ENCODE measurements around the gene CPTP. TPM values are rescaled to one million over a fixed set of nuclear protein-coding genes. Genes with fewer than 3 reads are reported as not detected.

Gene CPTP
- total and polyA plus RNA-seq, 2 of the 13 experiments (the other 11 are each of a cell fraction or from before 2014, with no cell fraction given), result 5.5 to 9.3 TPM

GRCh38 chr1:1334835-1335234 is 10.2 kb downstream of the CPTP start (continued):
- no peak for TF ChIP-seq HHEX (CRISPR knock-in tag; IDR thresholded peaks at IDR 0.05)
- TF ChIP-seq DMTF1 (CRISPR knock-in tag; IDR thresholded peaks at IDR 0.05), result no peak
- TF ChIP-seq ARID4A (CRISPR knock-in tag; IDR thresholded peaks at IDR 0.05; ENCODE audit: borderline replicate concordance), result peak; percentile 47; the same call in 1 of the 2 replicates
- TF ChIP-seq ZNF138 (CRISPR knock-in tag; IDR thresholded peaks at IDR 0.05; ENCODE audit: low read depth), result peak; percentile 88; the same call in 1 of the 2 replicates
- TF ChIP-seq MIER3 (CRISPR knock-in tag; IDR thresholded peaks at IDR 0.05; ENCODE audit: borderline replicate concordance), result no peak
- no peak for TF ChIP-seq E2F2 (CRISPR knock-in tag; IDR thresholded peaks at IDR 0.05; ENCODE audit: borderline replicate concordance)
- TF ChIP-seq ZNF605 (CRISPR knock-in tag; IDR thresholded peaks at IDR 0.05), result peak; percentile 74; the same call in 1 of the 2 replicates
- peak; percentile 66; the same call in 1 of the 2 replicates for TF ChIP-seq ZNF331 (CRISPR knock-in tag; IDR thresholded peaks at IDR 0.05)
- TF ChIP-seq RERE (CRISPR knock-in tag; IDR thresholded peaks at IDR 0.05; ENCODE audit: low read depth), result no peak
- peak; percentile 76; the same call in 1 of the 2 replicates for TF ChIP-seq ZNF333 (CRISPR knock-in tag; IDR thresholded peaks at IDR 0.05; ENCODE audit: borderline replicate concordance)
- no peak for TF ChIP-seq AFF4 (CRISPR knock-in tag; IDR thresholded peaks at IDR 0.05)
- TF ChIP-seq ZSCAN31 (CRISPR knock-in tag; IDR thresholded peaks at IDR 0.05; ENCODE audit: low read depth), result peak; percentile 73
